HFF-Myc (cell line): ENCODE measurements around the gene ZC3H7B.

Experiments
- DNase-seq: peaks from one replicate; pipeline ENCODE4 v3.0.0-alpha.2; 2011; ENCODE audit warnings: low read depth; ENCODE audit errors: extremely low read depth
- H3K4me3 ChIP-seq: replicated peaks from 2 replicates; pipeline ENCODE4 v1.5.1; 2011; ENCODE audit warnings: low read depth, mild to moderate bottlenecking, control low read depth, low read length
- CTCF ChIP-seq: IDR thresholded peaks from 2 replicates; pipeline ENCODE4 v1.5.1; 2012; ENCODE audit warnings: mild to moderate bottlenecking, low read depth, low read length, control low read depth; ENCODE audit errors: missing control alignments

The ZC3H7B gene

DNA sequence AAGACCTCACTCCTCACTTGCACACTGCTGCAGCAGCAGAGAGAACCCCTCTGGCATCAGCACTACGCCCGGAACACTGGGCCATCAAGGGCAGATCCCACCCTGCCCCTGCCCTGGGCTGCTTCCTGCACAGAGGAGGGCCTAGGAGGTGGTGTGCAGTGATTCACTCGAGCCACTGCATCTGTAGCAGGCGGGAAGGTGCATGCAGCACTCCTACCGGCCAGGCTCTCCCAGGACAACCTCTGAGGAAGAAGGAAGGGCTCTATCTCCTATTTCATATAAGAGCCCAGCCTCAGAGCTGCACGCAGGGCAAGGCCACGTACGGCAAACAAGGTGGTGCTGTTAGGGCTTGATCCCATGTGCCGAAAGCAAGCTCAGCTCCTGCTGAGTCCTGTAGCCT is 29.5 kb upstream of the ZC3H7B start:
- no peak overlapping the region for H3K4me3 ChIP-seq
- no peak for DNase-seq
- TF ChIP-seq CTCF: no peak

- no peak overlapping the region for H3K4me3 ChIP-seq
- no peak for DNase-seq
- no peak for TF ChIP-seq CTCF
Measured at GRCh38 chr22:41273128-41273527, 28.2 kb upstream of the ZC3H7B start.

GRCh38 chr22:41274856-41275255 is 26.5 kb upstream of the ZC3H7B start:
- TF ChIP-seq CTCF: no peak
- H3K4me3 ChIP-seq: no peak overlapping the region
- no peak for DNase-seq

GRCh38 chr22:41280065-41280464 is 21.3 kb upstream of the ZC3H7B start:
- TF ChIP-seq CTCF: no peak
- no peak for DNase-seq
- H3K4me3 ChIP-seq: no peak overlapping the region

GRCh38 chr22:41280854-41281253 is 20.5 kb upstream of the ZC3H7B start:
- no peak for DNase-seq
- no peak for TF ChIP-seq CTCF
- no peak overlapping the region for H3K4me3 ChIP-seq

- no peak for DNase-seq
- peak overlapping the region; percentile 83 for H3K4me3 ChIP-seq
- TF ChIP-seq CTCF: no peak
Measured at GRCh38 chr22:41284465-41284864, 16.9 kb upstream of the ZC3H7B start.

GRCh38 chr22:41285441-41285819 is 15.9 kb upstream of the ZC3H7B start:
- no peak for TF ChIP-seq CTCF
- DNase-seq: no peak
- H3K4me3 ChIP-seq: peak overlapping the region; percentile 83
